Measurements from ENCODE around the gene SRL. TPM values are rescaled to one million over a fixed set of nuclear protein-coding genes. Genes with fewer than 3 reads are reported as not detected.

SRL gene
- total RNA-seq, 4 donors from 2014 or later = 0.16 to 1.4 (median 0.52) TPM

DNA sequence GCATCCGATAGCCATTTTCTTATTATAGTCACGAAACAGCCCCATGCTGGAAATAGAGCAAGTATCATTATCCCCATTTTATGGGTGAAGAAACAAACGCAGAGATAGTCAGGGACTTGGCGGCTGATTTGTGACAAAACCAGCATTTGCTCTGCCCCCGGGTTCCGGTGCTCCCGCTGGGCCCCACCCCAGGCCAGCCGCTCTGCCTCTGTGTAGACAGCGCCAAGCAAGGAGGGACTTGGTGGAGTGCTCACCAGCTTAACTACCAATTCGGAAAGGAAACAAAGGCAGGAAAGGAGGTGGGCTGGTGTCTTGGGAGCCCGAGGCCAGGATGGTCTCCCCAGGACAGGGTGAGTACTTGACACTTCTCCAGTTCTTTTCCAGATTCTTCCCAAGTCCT, 10.0 kb downstream of the SRL start:
- Histone ChIP-seq H3K4me3 (no peak overlapping the region), H3K4me1 (peaks cover 10% of the 10 kb centered on the region), H3K27me3 (no peaks in the 10 kb centered on the region), H3K9me3 (no peaks in the 10 kb centered on the region), H3K36me3 (no peaks in the 10 kb centered on the region), H3K27ac (no peak overlapping the region)
- WGBS = 87% methylated on average over 11 of the region's 11 CpGs
- TF ChIP-seq POLR2A (IDR thresholded peaks at IDR 0.05) (no peak), POLR2AphosphoS5 (IDR thresholded peaks at IDR 0.05) (no peak), EP300 (IDR thresholded peaks at IDR 0.05) (no peak)
- TF ChIP-seq, protein P1, sequence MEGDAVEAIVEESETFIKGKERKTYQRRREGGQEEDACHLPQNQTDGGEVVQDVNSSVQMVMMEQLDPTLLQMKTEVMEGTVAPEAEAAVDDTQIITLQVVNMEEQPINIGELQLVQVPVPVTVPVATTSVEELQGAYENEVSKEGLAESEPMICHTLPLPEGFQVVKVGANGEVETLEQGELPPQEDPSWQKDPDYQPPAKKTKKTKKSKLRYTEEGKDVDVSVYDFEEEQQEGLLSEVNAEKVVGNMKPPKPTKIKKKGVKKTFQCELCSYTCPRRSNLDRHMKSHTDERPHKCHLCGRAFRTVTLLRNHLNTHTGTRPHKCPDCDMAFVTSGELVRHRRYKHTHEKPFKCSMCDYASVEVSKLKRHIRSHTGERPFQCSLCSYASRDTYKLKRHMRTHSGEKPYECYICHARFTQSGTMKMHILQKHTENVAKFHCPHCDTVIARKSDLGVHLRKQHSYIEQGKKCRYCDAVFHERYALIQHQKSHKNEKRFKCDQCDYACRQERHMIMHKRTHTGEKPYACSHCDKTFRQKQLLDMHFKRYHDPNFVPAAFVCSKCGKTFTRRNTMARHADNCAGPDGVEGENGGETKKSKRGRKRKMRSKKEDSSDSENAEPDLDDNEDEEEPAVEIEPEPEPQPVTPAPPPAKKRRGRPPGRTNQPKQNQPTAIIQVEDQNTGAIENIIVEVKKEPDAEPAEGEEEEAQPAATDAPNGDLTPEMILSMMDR (IDR thresholded peaks at IDR 0.05) = no peak
- no peak for DNase-seq (ENCODE audit: low spot score in 2 of 2)

- Histone ChIP-seq H3K27me3 (no peaks in the 10 kb centered on the region), H3K27ac (no peak overlapping the region), H3K36me3 (no peaks in the 10 kb centered on the region), H3K4me3 (no peak overlapping the region), H3K4me1 (peaks cover 10% of the 10 kb centered on the region), H3K9me3 (no peaks in the 10 kb centered on the region)
- TF ChIP-seq EP300 (IDR thresholded peaks at IDR 0.05) (no peak), POLR2AphosphoS5 (IDR thresholded peaks at IDR 0.05) (no peak), POLR2A (IDR thresholded peaks at IDR 0.05) (no peak)
- TF ChIP-seq, protein P1 (IDR thresholded peaks at IDR 0.05) = no peak
- WGBS = 84% methylated on average over 10 of the region's 10 CpGs
- DNase-seq (ENCODE audit: low spot score in 2 of 2) = no peak
Observed at GRCh38 chr16:4231367-4231766, 10.5 kb downstream of the SRL start.

DNA sequence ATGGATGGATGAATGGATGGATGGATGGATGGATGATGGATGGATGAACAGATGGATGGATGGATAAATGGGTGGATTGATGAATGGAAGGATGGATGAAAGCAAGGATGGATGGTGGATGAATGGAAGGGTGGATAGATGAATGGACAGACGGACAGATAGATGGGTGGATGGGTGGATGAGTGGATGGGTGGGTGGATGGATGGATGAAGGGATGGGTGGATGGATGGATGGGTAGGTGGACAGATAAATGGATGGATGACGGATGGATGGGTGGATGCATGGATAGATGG, 14.9 kb downstream of the SRL start:
- H3K4me1 ChIP-seq = no peaks in the 10 kb centered on the region
- 90% methylated on average over 2 of the region's 2 CpGs for WGBS
- no peak for DNase-seq (ENCODE audit: low spot score in 2 of 2)

GRCh38 chr16:4226251-4227039, 15.4 kb downstream of the SRL start:
- no peaks in the 10 kb centered on the region for H3K27me3 ChIP-seq
- no peak overlapping the region for H3K27ac ChIP-seq
- H3K36me3 ChIP-seq = no peaks in the 10 kb centered on the region
- 91% methylated on average over 5 of the region's 5 CpGs for WGBS
- H3K4me1 ChIP-seq = no peaks in the 10 kb centered on the region
- H3K4me3 ChIP-seq = no peak overlapping the region
- H3K9me3 ChIP-seq = no peaks in the 10 kb centered on the region
- TF ChIP-seq, protein P1 (IDR thresholded peaks at IDR 0.05) = no peak
- TF ChIP-seq EP300 (IDR thresholded peaks at IDR 0.05) = no peak
- no peak for TF ChIP-seq POLR2AphosphoS5 (IDR thresholded peaks at IDR 0.05)
- no peak for TF ChIP-seq POLR2A (IDR thresholded peaks at IDR 0.05)
- no peak for DNase-seq (ENCODE audit: low spot score in 2 of 2)

More for the DNA sequence above, 14.9 kb downstream of the SRL start:
- TF ChIP-seq EP300 (IDR thresholded peaks at IDR 0.05) = no peak
- no peaks in the 10 kb centered on the region for H3K9me3 ChIP-seq
- H3K4me3 ChIP-seq = no peak overlapping the region
- H3K27me3 ChIP-seq = no peaks in the 10 kb centered on the region
- H3K36me3 ChIP-seq = no peaks in the 10 kb centered on the region
- H3K27ac ChIP-seq = no peak overlapping the region

GRCh38 chr16:4225075-4225474, 16.8 kb downstream of the SRL start:
- TF ChIP-seq, protein P1 (IDR thresholded peaks at IDR 0.05) = no peak
- TF ChIP-seq POLR2A (IDR thresholded peaks at IDR 0.05) (no peak), POLR2AphosphoS5 (IDR thresholded peaks at IDR 0.05) (no peak), EP300 (IDR thresholded peaks at IDR 0.05) (no peak)
- 88% methylated on average over 2 of the region's 2 CpGs for WGBS
- DNase-seq (ENCODE audit: low spot score in 2 of 2) = no peak
- Histone ChIP-seq H3K9me3 (no peaks in the 10 kb centered on the region), H3K27me3 (no peaks in the 10 kb centered on the region), H3K4me3 (no peak overlapping the region), H3K36me3 (no peaks in the 10 kb centered on the region), H3K27ac (no peak overlapping the region), H3K4me1 (no peaks in the 10 kb centered on the region)

DNA sequence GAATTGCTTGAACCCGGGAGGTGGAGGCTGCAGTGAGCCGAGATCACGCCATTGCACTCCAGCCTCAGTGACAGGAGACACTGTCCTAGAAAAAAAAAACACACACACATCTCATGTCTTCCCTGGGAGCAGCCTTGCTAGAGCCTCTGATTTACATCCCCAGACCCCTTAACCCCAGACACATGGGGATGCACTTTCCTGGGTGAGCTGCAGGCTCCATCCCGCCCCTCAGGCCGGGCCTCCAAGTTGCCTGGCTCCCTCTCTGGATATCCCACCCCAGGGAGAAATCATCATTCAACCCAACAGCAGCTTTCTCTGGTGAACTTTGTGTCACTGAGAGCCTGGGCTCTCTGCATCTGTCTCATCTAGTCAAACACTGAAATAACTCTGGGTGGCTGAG, 21.5 kb downstream of the SRL start:
- TF ChIP-seq POLR2AphosphoS5 (IDR thresholded peaks at IDR 0.05) (no peak), EP300 (IDR thresholded peaks at IDR 0.05) (no peak), POLR2A (IDR thresholded peaks at IDR 0.05) (no peak)
- TF ChIP-seq, protein P1 (IDR thresholded peaks at IDR 0.05) = no peak
- H3K27me3 ChIP-seq = no peaks in the 10 kb centered on the region
- H3K4me3 ChIP-seq = no peak overlapping the region
- H3K9me3 ChIP-seq = no peaks in the 10 kb centered on the region
- no peak for DNase-seq (ENCODE audit: low spot score in 2 of 2)
- H3K4me1 ChIP-seq = peaks cover 16% of the 10 kb centered on the region
- H3K36me3 ChIP-seq = no peaks in the 10 kb centered on the region
- no peak overlapping the region for H3K27ac ChIP-seq
- WGBS = 82% methylated on average over 4 of the region's 5 CpGs

Data from suprapubic skin (tissue), 4 donors.